Testis (tissue), 3 donors: ENCODE measurements around the gene GPX2. TPM values are rescaled to one million over a fixed set of nuclear protein-coding genes. Genes with fewer than 3 reads are reported as not detected.

Source experiments
- DNase-seq: peaks from one replicate; pipeline ENCODE4 v3.0.0-alpha.2; 2019
- H3K27ac ChIP-seq, 2 donors: fragments of 200-600 bp; sonication (generic); one replicate each; pipeline ENCODE4 v1.5.1; 2019
- H3K27me3 ChIP-seq: fragments of 200-600 bp; sonication (generic); one replicate; pipeline ENCODE4 v1.5.1; 2019
- H3K36me3 ChIP-seq: fragments of 200-600 bp; sonication (generic); one replicate; pipeline ENCODE4 v1.5.1; 2017; ENCODE audit warnings: low read depth; ENCODE audit errors: missing control alignments
- H3K4me1 ChIP-seq: fragments of 200-600 bp; sonication (generic); one replicate; pipeline ENCODE4 v1.5.1; 2019
- H3K4me3 ChIP-seq, 2 donors: fragments of 200-600 bp; sonication (generic); one replicate each; pipeline ENCODE4 v1.5.1; 2017 to 2019
- H3K9me3 ChIP-seq: fragments of 200-600 bp; sonication (generic); one replicate; pipeline ENCODE4 v1.5.1; 2017
- CTCF ChIP-seq, 3 experiments: fragments of 450-650 bp in 2 of 3; fragments of 200-600 bp in 1 of 3; sonication (generic) in 1 of 3; IDR thresholded peaks; one replicate each; pipeline ENCODE4 v1.5.1; 2016 to 2019; ENCODE audit warnings: antibody characterized with exemption in 3 of 3, mild to moderate bottlenecking in 2 of 3, moderate library complexity in 1 of 3
- POLR2A ChIP-seq: fragments of 450-650 bp; IDR thresholded peaks from one replicate; pipeline ENCODE4 v1.6.1; 2017; ENCODE audit warnings: antibody characterized with exemption, mild to moderate bottlenecking, moderate library complexity
- WGBS, 2 donors: methylation state at CpG; one replicate each; pipeline ENCODE4 v1.1.5; 2018; 5-methylcytosine and 5-hydroxymethylcytosine counted together
- intact Hi-C: fragments of 100-400 bp; cut with DNase I; formaldehyde crosslinking; loops from one replicate; pipeline ENCODE4 v1.15.1; 2023; ENCODE audit warnings: low total_unique reads
- polyA plus RNA-seq: library from polyadenylated mRNA; stranded (reverse); fragments of 350-450 nt; fragmentation: Illumina TruSeq; extraction: RNeasy Lipid Tissue Mini Kit (QIAGEN cat#74804); gene quantifications from one replicate; pipeline ENCODE4 v1.2.3, GENCODE V29; 2014; ENCODE audit warnings: low read depth, low replicate concordance; ENCODE audit not compliant: insufficient read depth
- total RNA-seq, 2 donors: library from RNA; depleted of rRNA; stranded (reverse); fragments of >200 nt; gene quantifications; one replicate each; pipeline ENCODE4 v1.2.3, GENCODE V29; 2016

Gene GPX2
- total and polyA plus RNA-seq, 3 donors from 2014 or later = 0.99 to 1.9 TPM; not detected in 1

- Histone ChIP-seq H3K4me3 (no peak overlapping the region), H3K27ac (no peak overlapping the region), H3K9me3 (no peaks in the 10 kb centered on the region), H3K27me3 (no peaks in the 10 kb centered on the region), H3K4me1 (no peaks in the 10 kb centered on the region), H3K36me3 (no peaks in the 10 kb centered on the region)
- TF ChIP-seq POLR2A (no peak), CTCF (IDR thresholded peaks at IDR 0.05) (no peak)
- intact Hi-C loops = no loop called here
- DNase-seq = no peak
- 93 to 94% methylated on average over 8 of the region's 8 CpGs for WGBS, 2 donors
Measured at GRCh38 chr14:64953310-64953654, 10.7 kb upstream of the GPX2 start.

DNA sequence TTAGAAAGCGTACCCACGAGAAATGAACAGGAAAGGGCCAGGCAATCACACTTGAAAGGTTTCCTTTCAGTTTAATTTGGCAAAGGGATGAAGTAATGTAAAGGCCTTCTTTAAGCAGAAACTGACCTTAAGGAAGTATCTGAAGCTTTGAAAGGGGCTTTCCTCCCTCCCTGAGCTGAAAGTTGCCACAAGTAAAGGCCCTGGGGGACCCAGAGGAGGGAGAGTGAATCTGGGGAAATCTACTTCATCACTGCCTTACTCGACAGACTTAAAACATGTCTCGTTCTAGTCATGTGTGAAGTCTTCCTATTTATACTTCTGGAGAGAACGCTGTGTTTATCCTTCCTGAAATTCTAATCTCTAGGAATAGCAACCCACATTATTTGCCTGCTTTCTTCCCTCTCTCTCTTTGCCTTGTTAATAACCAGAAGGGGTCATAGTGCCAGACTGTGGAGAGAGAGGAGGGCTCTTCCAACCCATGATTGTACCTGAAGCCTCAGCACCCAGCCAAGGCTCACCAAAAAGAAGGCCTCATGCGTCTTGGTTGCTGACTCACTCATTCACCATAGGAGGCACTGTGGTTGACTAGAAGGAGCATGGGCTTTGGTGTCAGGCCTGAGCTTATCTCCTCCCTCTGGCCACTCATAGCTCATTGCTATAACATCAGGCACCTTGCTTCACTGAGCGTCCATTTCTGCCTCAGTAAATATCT lies 10.2 kb upstream of the GPX2 start:
- H3K36me3 ChIP-seq = no peaks in the 10 kb centered on the region
- WGBS, 2 donors = 77 to 83% methylated on average over 7 of the region's 7 CpGs

GRCh38 chr14:64951724-64952123 lies 9.2 kb upstream of the GPX2 start:
- DNase-seq = no peak
- TF ChIP-seq POLR2A (no peak), CTCF (IDR thresholded peaks at IDR 0.05) (no peak)
- Histone ChIP-seq H3K4me3 (no peak overlapping the region), H3K4me1 (no peaks in the 10 kb centered on the region), H3K9me3 (no peaks in the 10 kb centered on the region), H3K27me3 (no peaks in the 10 kb centered on the region), H3K27ac (no peak overlapping the region), H3K36me3 (no peaks in the 10 kb centered on the region)
- intact Hi-C loops = no loop called here

More for the DNA sequence above, 10.2 kb upstream of the GPX2 start:
- no peak for TF ChIP-seq POLR2A
- no peak for TF ChIP-seq CTCF (IDR thresholded peaks at IDR 0.05)
- no peaks in the 10 kb centered on the region for H3K9me3 ChIP-seq
- H3K27ac ChIP-seq = no peak overlapping the region
- no peaks in the 10 kb centered on the region for H3K4me1 ChIP-seq
- DNase-seq = no peak
- H3K4me3 ChIP-seq = no peak overlapping the region
- no peaks in the 10 kb centered on the region for H3K27me3 ChIP-seq
- intact Hi-C loops = no loop called here

DNA sequence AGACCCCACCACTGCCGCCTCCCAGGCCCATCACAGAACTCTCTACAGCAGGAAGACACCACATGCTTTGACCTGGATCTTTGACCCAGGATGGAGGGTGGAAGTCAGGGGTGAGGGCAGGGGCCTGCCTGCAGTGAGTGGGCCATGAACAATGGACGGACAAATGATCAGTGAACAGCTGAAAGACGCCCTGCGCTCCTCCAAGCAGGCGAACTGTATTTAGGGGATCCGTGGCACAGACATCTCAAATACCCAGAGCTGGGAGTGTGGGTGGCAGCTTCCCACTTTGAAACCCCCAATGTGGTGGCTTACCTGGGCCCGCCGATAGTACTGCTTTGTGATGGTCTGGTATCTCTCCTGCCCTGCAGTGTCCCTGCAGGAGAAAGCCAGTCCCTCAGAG lies 8.7 kb upstream of the GPX2 start:
- Histone ChIP-seq H3K4me3 (no peak overlapping the region), H3K9me3 (no peaks in the 10 kb centered on the region), H3K4me1 (no peaks in the 10 kb centered on the region), H3K27ac (no peak overlapping the region), H3K36me3 (no peaks in the 10 kb centered on the region), H3K27me3 (no peaks in the 10 kb centered on the region)
- WGBS, 2 donors = 95 to 98% methylated on average over 8 of the region's 8 CpGs
- TF ChIP-seq POLR2A (no peak), CTCF (IDR thresholded peaks at IDR 0.05) (no peak)
- intact Hi-C loops = no loop called here
- no peak for DNase-seq

DNA sequence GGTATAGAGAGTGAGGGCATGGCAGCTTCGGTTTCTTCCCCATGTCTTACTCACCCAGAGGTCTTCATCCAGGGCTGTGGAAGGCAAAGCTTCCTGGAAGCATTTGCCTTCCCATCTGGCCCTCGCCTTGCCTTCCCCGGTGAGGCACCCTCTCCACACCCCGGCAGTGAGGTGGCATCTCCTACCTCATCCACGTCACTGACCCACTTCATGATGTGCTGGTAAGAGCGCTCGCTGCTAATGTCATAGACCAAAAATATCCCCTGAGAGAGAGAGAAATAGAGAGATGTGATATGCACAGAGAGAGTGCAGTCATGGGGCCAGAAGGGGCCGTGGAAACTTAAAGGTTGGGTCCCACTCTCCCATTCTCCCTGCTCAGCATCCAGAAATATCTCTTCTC lies 8.3 kb upstream of the GPX2 start:
- intact Hi-C loops = no loop called here
- H3K9me3 ChIP-seq = no peaks in the 10 kb centered on the region
- no peaks in the 10 kb centered on the region for H3K27me3 ChIP-seq
- no peaks in the 10 kb centered on the region for H3K36me3 ChIP-seq
- H3K27ac ChIP-seq = no peak overlapping the region
- H3K4me3 ChIP-seq = no peak overlapping the region
- DNase-seq = no peak
- TF ChIP-seq CTCF (IDR thresholded peaks at IDR 0.05) (no peak), POLR2A (no peak)
- no peaks in the 10 kb centered on the region for H3K4me1 ChIP-seq
- WGBS, 2 donors = 86 to 97% methylated on average over 8 of the region's 8 CpGs
